HFFc6 (cell line): ENCODE results near the gene CLP1. TPM values are rescaled to one million over a fixed set of nuclear protein-coding genes. Genes with fewer than 3 reads are reported as not detected.
"Not testable (repeated sequence)": the region's sequence is repeated elsewhere in the genome, so short reads cannot be mapped to it uniquely, and the experiment has no call there.

ENCODE experiments used
- DNase-seq: peaks from one replicate; pipeline ENCODE4 v3.0.0-alpha.2; 2018
- H3K27ac Mint-ChIP-seq: 2 replicates; pipeline ENCODE4 v1.8.0; 2020; ENCODE audit warnings: mild to moderate bottlenecking, mixed read lengths
- H3K27me3 Mint-ChIP-seq: 2 replicates; pipeline ENCODE4 v1.8.0; 2021; ENCODE audit warnings: mild to moderate bottlenecking, moderate library complexity, mixed read lengths; ENCODE audit not compliant: insufficient read depth
- H3K36me3 Mint-ChIP-seq: 2 replicates; pipeline ENCODE4 v1.8.0; 2021; ENCODE audit warnings: low read depth, mixed read lengths
- H3K4me1 Mint-ChIP-seq: 2 replicates; pipeline ENCODE4 v1.8.0; 2020; ENCODE audit warnings: low read depth, mixed read lengths
- H3K4me3 Mint-ChIP-seq: 2 replicates; pipeline ENCODE4 v1.8.0; 2020; ENCODE audit warnings: mild to moderate bottlenecking, moderate library complexity, mixed read lengths
- H3K9me3 Mint-ChIP-seq: 2 replicates; pipeline ENCODE4 v1.8.0; 2020; ENCODE audit warnings: mild to moderate bottlenecking, mixed read lengths
- total RNA-seq, 6 experiments: library from RNA; stranded (reverse); fragmentation: NEBNext Ultra II Directional; extraction: Animal tissue kit (Norgen Biotek cat#: 25700); gene quantifications; 2 replicates in 1 of 6; 3 replicates in 5 of 6; pipeline ENCODE4 v1.2.3, GENCODE V29; 2021
- TF ChIP-seq, protein P1 (sequence below): fragments of 200-600 bp; sonication (generic); IDR thresholded peaks from 2 replicates; pipeline ENCODE4 v1.5.0; 2021; ENCODE audit warnings: antibody characterized with exemption, mild to moderate bottlenecking

Gene CLP1
- total RNA-seq, 6 experiments from 2014 or later = 13.0 to 17.1 (median 15.6) TPM

DNA sequence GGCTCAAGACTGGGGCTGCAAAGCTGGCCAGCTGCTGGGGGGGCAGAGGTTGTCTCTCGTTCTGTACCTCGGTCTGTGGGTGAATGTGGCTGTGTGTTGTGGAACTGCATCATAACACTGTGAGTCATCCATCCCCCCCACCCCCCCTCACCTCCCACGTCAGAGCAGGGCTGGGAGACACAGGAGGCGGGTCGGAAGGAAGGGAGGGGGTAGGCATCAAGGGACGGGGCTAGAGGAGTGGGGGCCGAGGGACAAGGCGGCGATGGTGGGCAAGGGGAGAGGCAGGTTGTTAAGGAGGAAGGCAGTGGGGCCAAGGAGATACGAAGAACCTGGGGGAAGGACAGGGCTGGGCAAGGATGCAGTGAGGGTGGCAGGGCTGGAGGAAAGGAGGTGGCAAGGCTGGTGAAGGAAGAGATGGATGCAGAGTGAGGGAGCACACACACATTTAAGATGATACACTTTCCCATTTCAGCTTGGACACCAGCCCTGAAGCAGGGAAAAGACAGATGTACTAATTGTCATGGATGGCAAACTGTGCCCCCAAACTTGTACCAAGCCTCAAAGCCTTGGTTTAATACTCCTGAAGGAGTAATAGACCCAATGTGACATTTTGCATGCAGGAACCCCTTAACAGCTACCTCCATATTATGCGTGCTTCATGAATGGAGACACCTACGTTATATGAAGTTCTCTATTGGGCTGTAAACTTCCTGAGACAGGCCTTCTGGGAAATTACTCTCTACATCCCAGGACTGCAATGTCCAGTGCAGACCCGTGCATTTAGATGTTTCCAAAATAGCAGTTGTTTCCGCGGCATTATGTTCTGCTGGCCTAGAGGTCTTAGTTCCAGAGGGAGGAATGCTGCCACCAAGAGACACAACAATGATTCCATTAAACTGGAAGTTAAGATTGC, 7.5 kb upstream of the CLP1 start, which contains the start of gene YPEL4:
YPEL4 (minus strand) TSS at position 87 of the 913 bp plus-strand sequence. CDS start 2,805 bp downstream, outside the sequence.
- TF ChIP-seq, protein P1, sequence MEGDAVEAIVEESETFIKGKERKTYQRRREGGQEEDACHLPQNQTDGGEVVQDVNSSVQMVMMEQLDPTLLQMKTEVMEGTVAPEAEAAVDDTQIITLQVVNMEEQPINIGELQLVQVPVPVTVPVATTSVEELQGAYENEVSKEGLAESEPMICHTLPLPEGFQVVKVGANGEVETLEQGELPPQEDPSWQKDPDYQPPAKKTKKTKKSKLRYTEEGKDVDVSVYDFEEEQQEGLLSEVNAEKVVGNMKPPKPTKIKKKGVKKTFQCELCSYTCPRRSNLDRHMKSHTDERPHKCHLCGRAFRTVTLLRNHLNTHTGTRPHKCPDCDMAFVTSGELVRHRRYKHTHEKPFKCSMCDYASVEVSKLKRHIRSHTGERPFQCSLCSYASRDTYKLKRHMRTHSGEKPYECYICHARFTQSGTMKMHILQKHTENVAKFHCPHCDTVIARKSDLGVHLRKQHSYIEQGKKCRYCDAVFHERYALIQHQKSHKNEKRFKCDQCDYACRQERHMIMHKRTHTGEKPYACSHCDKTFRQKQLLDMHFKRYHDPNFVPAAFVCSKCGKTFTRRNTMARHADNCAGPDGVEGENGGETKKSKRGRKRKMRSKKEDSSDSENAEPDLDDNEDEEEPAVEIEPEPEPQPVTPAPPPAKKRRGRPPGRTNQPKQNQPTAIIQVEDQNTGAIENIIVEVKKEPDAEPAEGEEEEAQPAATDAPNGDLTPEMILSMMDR = no peak
- H3K27ac Mint-ChIP-seq = peak within 1 kb of the TSS; percentile 70
- H3K9me3 Mint-ChIP-seq = no peaks in the 10 kb centered on the region
- H3K36me3 Mint-ChIP-seq = no peaks in the 10 kb centered on the region
- peaks cover 28% of the 10 kb centered on the region for H3K27me3 Mint-ChIP-seq
- H3K4me1 Mint-ChIP-seq = peaks cover 59% of the 10 kb centered on the region
- DNase-seq = peak; percentile 45
- H3K4me3 Mint-ChIP-seq = peak within 1 kb of the TSS; percentile 82

DNA sequence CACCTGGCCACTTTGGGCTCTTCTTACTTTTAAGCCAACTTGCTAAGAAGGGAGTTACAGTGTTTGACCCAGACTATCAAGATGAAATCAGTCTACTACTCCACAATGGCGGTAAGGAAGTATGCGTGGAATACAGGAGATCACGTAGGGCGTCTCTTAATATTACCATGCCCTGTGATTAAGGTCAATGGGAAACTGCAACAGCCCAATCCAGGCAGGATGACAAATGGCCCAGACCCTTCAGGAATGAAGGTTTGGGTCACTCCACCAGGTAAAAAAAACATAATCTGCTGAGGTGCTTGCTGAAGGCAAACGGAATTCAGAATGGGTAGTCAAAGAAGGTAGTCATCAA, 6.8 kb upstream of the CLP1 start:
- Mint-ChIP-seq H3K4me1 (peaks cover 52% of the 10 kb centered on the region), H3K9me3 (no peaks in the 10 kb centered on the region), H3K27ac (no peak overlapping the region), H3K27me3 (peaks cover 25% of the 10 kb centered on the region), H3K4me3 (no peak overlapping the region), H3K36me3 (no peaks in the 10 kb centered on the region)
- TF ChIP-seq, protein P1 = no peak
- no peak for DNase-seq

- Mint-ChIP-seq H3K9me3 (no peaks in the 10 kb centered on the region), H3K4me1 (peaks cover 47% of the 10 kb centered on the region), H3K27ac (no peak overlapping the region), H3K4me3 (no peak overlapping the region), H3K36me3 (no peaks in the 10 kb centered on the region), H3K27me3 (peaks cover 20% of the 10 kb centered on the region)
- TF ChIP-seq, protein P1 = no peak
- DNase-seq = no peak
Observed at GRCh38 chr11:57651408-57651807, 6.2 kb upstream of the CLP1 start.

DNA sequence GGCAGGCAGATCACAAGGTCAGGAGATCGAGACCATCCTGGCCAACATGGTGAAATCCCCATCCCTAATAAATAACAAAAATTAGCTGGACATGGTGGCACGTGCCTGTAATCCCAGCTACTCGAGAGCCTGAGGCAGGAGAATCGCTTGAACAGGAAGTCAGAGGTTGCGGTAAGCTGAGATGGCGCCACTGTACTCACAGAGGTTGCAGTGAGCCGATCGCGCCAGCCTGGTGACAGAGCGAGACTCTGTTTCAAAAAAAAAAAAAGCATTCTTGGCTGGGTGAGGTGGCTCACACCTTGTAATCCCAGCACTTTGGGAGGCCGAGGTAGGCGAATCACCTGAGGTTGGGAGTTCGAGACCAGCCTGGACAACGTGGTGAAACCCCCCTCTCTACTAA, 5.3 kb upstream of the CLP1 start:
- Mint-ChIP-seq H3K4me1 (peaks cover 47% of the 10 kb centered on the region), H3K27me3 (peaks cover 14% of the 10 kb centered on the region)
- H3K9me3 Mint-ChIP-seq, H3K4me3 Mint-ChIP-seq, H3K36me3 Mint-ChIP-seq, H3K27ac Mint-ChIP-seq, DNase-seq: not testable (repeated sequence)

DNA sequence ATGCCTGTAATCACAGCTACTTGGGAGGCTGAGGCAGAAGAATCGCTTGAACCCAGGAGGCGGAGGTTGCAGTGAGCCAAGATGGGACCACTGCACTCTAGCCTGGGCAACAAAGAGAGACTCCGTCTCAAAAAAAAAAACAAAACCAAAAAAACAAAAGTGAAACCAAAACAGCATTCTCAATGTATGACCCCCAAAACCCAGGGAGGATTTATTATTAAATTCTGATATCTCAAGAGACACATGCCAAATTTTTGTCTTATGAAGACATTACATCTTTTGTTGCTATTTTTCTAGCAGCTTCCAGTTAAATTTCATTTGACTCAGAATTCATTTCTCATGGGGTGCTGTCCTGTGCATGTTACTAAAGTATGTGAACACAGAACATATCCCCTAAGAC, 4.9 kb upstream of the CLP1 start:
- H3K9me3 Mint-ChIP-seq = no peaks in the 10 kb centered on the region
- H3K4me1 Mint-ChIP-seq = peaks cover 43% of the 10 kb centered on the region
- H3K27ac Mint-ChIP-seq = no peak overlapping the region
- H3K27me3 Mint-ChIP-seq = peaks cover 9% of the 10 kb centered on the region
- TF ChIP-seq, protein P1 = no peak
- no peak for DNase-seq
- H3K4me3 Mint-ChIP-seq = no peak overlapping the region; the same call in 1 of the 2 replicates
- H3K36me3 Mint-ChIP-seq = no peaks in the 10 kb centered on the region

DNA sequence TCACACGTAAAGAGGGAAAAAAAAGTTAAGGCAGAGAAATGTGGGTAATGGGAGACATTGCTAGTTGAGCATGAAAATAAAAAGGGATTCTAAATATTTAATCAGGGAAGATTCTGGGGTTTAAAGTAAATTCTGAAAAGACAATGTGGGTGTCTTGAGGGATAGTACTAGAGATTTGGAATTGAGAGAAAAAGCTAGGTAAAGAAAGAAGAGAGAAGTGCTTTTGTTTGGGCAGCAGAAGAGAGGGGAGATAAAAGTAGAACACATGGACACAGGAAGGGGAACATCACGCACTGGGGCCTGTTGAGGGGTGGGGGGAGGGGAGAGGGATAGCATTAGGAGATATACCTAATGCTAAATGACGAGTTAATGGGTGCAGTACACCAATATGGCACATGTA, 4.4 kb upstream of the CLP1 start:
- H3K4me3 Mint-ChIP-seq = no peak overlapping the region; the same call in 1 of the 2 replicates

More for the DNA sequence above, 4.4 kb upstream of the CLP1 start:
- no peaks in the 10 kb centered on the region for H3K9me3 Mint-ChIP-seq
- H3K36me3 Mint-ChIP-seq = no peaks in the 10 kb centered on the region
- H3K27me3 Mint-ChIP-seq = peaks cover 5% of the 10 kb centered on the region
- no peak overlapping the region for H3K27ac Mint-ChIP-seq
- TF ChIP-seq, protein P1 = no peak
- peaks cover 40% of the 10 kb centered on the region for H3K4me1 Mint-ChIP-seq
- no peak for DNase-seq
